Gastroesophageal sphincter (tissue), 4 donors: Measurements from ENCODE around the gene MEAF6. TPM values are rescaled to one million over a fixed set of nuclear protein-coding genes. Genes with fewer than 3 reads are reported as not detected.

ENCODE experiments used
- ATAC-seq: fragments of 150-250 bp; one replicate; pipeline ENCODE4 v1.9.1; 2016; ENCODE audit warnings: mild to moderate bottlenecking, moderate library complexity
- H3K27ac ChIP-seq, 4 donors: fragments of 200-600 bp; sonication (generic) in 3 of 4; 1 replicate in 3 of 4; 2 replicates in 1 of 4; pipeline ENCODE4 v1.5.1; 2016 to 2019
- H3K27me3 ChIP-seq: fragments of 200-600 bp; sonication (generic); one replicate; pipeline ENCODE4 v1.5.1; 2019
- H3K36me3 ChIP-seq, 2 donors: fragments of 200-600 bp; sonication (generic); one replicate each; pipeline ENCODE4 v1.5.1; 2019; ENCODE audit warnings: control low read depth in 1 of 2
- H3K4me1 ChIP-seq, 3 donors: fragments of 200-600 bp; sonication (generic); 1 replicate in 2 of 3; 2 replicates in 1 of 3; pipeline ENCODE4 v1.5.1; 2016 to 2019; ENCODE audit warnings: control low read depth in 2 of 3
- H3K4me3 ChIP-seq, 2 donors: fragments of 200-600 bp; sonication (generic); one replicate each; pipeline ENCODE4 v1.5.1; 2019; ENCODE audit warnings: mild to moderate bottlenecking in 1 of 2, moderate library complexity in 1 of 2
- H3K9me3 ChIP-seq, 3 donors: fragments of 200-600 bp; sonication (generic); one replicate each; pipeline ENCODE4 v1.5.1; 2017 to 2019; ENCODE audit warnings: control low read depth in 2 of 3
- CTCF ChIP-seq, 4 experiments: fragments of 200-600 bp in 2 of 4; fragments of 450-650 bp in 2 of 4; sonication (generic) in 1 of 4; IDR thresholded peaks; one replicate each; pipeline ENCODE4 v1.5.1; 2017 to 2019; ENCODE audit warnings: antibody characterized with exemption in 4 of 4, mild to moderate bottlenecking in 2 of 4, moderate library complexity in 2 of 4
- EP300 ChIP-seq: sonication (generic); formaldehyde crosslinking; IDR thresholded peaks from one replicate; pipeline ENCODE4 v1.6.1; 2017; ENCODE audit warnings: antibody characterized with exemption, mild to moderate bottlenecking
- POLR2A ChIP-seq, 2 donors: fragments of 450-650 bp; IDR thresholded peaks; one replicate each; pipeline ENCODE4 v1.6.1; 2017; ENCODE audit warnings: antibody characterized with exemption in 2 of 2, mild to moderate bottlenecking in 2 of 2, moderate library complexity in 1 of 2
- POLR2AphosphoS5 ChIP-seq: sonication (generic); formaldehyde crosslinking; IDR thresholded peaks from one replicate; pipeline ENCODE4 v1.6.1; 2017; ENCODE audit warnings: antibody characterized with exemption
- WGBS, 2 donors: methylation state at CpG; one replicate each; pipeline ENCODE4 v1.1.5; 2018; ENCODE audit warnings: low coverage in 1 of 2; 5-methylcytosine and 5-hydroxymethylcytosine counted together
- total RNA-seq, 4 donors: library from RNA; depleted of rRNA; stranded (reverse); fragments of >200 nt; gene quantifications; one replicate each; pipeline ENCODE4 v1.1.0, GENCODE V29; 2016

Gene MEAF6
- total RNA-seq, 4 donors from 2014 or later, result 89.7 to 129 (median 100) TPM

GRCh38 chr1:37559080-37559479 is 44.5 kb upstream of the MEAF6 start:
- no peaks in the 10 kb centered on the region for H3K9me3 ChIP-seq
- no peak for ATAC-seq
- no peak overlapping the region for H3K27ac ChIP-seq
- H3K4me1 ChIP-seq, result peaks cover 0 to 24% (median 11%) of the 10 kb centered on the region in 3 donors
- WGBS, 2 donors, result 83 to 92% methylated on average over 1 to 2 of the region's 7 CpGs
- TF ChIP-seq EP300 (no peak), POLR2A (IDR thresholded peaks at IDR 0.05) (no peak), POLR2AphosphoS5 (no peak), CTCF (IDR thresholded peaks at IDR 0.05) (no peak)
- no peak overlapping the region for H3K4me3 ChIP-seq
- H3K27me3 ChIP-seq, result no peaks in the 10 kb centered on the region
- peaks cover 0 to 42% of the 10 kb centered on the region in 2 donors for H3K36me3 ChIP-seq

GRCh38 chr1:37558411-37558810 is 43.8 kb upstream of the MEAF6 start:
- no peak overlapping the region for H3K27ac ChIP-seq
- TF ChIP-seq CTCF (IDR thresholded peaks at IDR 0.05) (no peak), POLR2A (IDR thresholded peaks at IDR 0.05) (no peak), POLR2AphosphoS5 (no peak), EP300 (no peak)
- 82 to 86% methylated on average over 1 of the region's 1 CpG for WGBS, 2 donors
- H3K36me3 ChIP-seq, result peaks cover 0 to 37% of the 10 kb centered on the region in 2 donors
- H3K9me3 ChIP-seq, result no peaks in the 10 kb centered on the region
- H3K4me3 ChIP-seq, result no peak overlapping the region
- H3K27me3 ChIP-seq, result no peaks in the 10 kb centered on the region
- H3K4me1 ChIP-seq, result peaks cover 0 to 26% (median 11%) of the 10 kb centered on the region in 3 donors
- ATAC-seq, result no peak

GRCh38 chr1:37557402-37557801 is 42.8 kb upstream of the MEAF6 start:
- Histone ChIP-seq H3K27ac (peak overlapping the region in 3 of 4 donors; percentile 58 to 77 (median 65)), H3K4me3 (peak overlapping the region in 1 of 2 donors; percentile 50)
- 66 to 70% methylated on average over 2 of the region's 3 CpGs for WGBS, 2 donors

GRCh38 chr1:37556712-37557196 is 42.2 kb upstream of the MEAF6 start, which contains the start of gene DNALI1:
Gene DNALI1, plus strand, starts transcription at chr1:37556940. Its CDS starts 55 bp downstream, at chr1:37556995.
- Histone ChIP-seq H3K27ac (peak within 1 kb of the TSS; percentile 1 to 77 (median 62)), H3K4me1 (peaks cover 0 to 43% (median 19%) of the 10 kb centered on the region in 3 donors), H3K27me3 (no peaks in the 10 kb centered on the region), H3K4me3 (peak within 1 kb of the TSS; percentile 14 to 50), H3K36me3 (peaks cover 0 to 29% of the 10 kb centered on the region in 2 donors), H3K9me3 (no peaks in the 10 kb centered on the region)
- TF ChIP-seq POLR2AphosphoS5, result peak; percentile 27
- TF ChIP-seq CTCF (IDR thresholded peaks at IDR 0.05), result no peak
- TF ChIP-seq EP300, result no peak
- TF ChIP-seq POLR2A (IDR thresholded peaks at IDR 0.05), result no peak
- peak; percentile 91 for ATAC-seq
- 0 to 8% methylated on average over 8 of the region's 31 CpGs for WGBS, 2 donors

More at GRCh38 chr1:37557402-37557801, 42.8 kb upstream of the MEAF6 start:
- ATAC-seq, result no peak
- TF ChIP-seq CTCF (IDR thresholded peaks at IDR 0.05) (no peak), POLR2A (IDR thresholded peaks at IDR 0.05) (no peak), EP300 (no peak), POLR2AphosphoS5 (no peak)
- no peaks in the 10 kb centered on the region for H3K9me3 ChIP-seq
- no peaks in the 10 kb centered on the region for H3K27me3 ChIP-seq
- peaks cover 0 to 37% (median 19%) of the 10 kb centered on the region in 3 donors for H3K4me1 ChIP-seq
- H3K36me3 ChIP-seq, result peaks cover 0 to 29% of the 10 kb centered on the region in 2 donors
